ENCODE results near the gene GPATCH8.
"Not testable (repeated sequence)": the region's sequence is repeated elsewhere in the genome, so short reads cannot be mapped to it uniquely, and the experiment has no call there.

DNA sequence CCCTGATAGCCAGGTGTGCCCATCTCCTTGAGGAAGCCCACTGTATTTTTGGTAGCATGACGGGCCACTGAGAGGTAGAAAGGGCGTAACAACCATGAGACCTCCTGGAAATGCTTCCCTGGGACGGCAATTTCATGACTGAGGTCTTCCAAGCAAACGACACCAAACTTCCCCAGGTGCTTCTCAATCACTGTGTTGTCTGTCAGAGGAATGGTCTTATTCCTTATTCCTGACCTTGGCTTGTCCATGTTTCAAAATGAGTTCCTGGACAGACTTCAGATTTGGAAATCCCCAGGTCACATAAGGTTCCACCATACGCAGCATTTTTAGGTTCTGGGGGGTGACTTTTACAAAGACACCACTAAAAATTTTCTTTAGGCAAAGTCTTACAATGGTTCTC lies 138.2 kb downstream of the GPATCH8 start:
- not testable (repeated sequence) for TF ChIP-seq POLR2A (IDR thresholded peaks at IDR 0.05; ENCODE audit: low read depth, low read length); TAF1 (IDR thresholded peaks at IDR 0.05; ENCODE audit: borderline replicate concordance, low read depth, low read length)

Data from GM12892 (cell line).